Panc1 (cell line): ENCODE measurements around the gene NPIPB6. TPM values are rescaled to one million over a fixed set of nuclear protein-coding genes. Genes with fewer than 3 reads are reported as not detected.

Experiments
- ATAC-seq: fragments of 200-7000 bp; cut with Tn5 transposase; 2 replicates; pipeline ENCODE4 v1.9.1; 2020; ENCODE audit warnings: mild to moderate bottlenecking, moderate library complexity
- BruUV-seq: library from RNA; stranded (reverse); fragments of 400-500 nt; replicated peaks from 2 replicates; lab custom pipeline; 2021; lab: Mats Ljungman, UMichigan
- CTCF ChIA-PET: fragments of 300-600 bp; sonication (Branson Sonifier 250); formaldehyde crosslinking; loops from one replicate; lab custom pipeline; 2022; ENCODE audit warnings: antibody characterized with exemption; lab: Charles Lee
- POLR2A ChIA-PET: fragments of 300-600 bp; sonication (Branson Sonifier 250); formaldehyde crosslinking; loops from one replicate; lab custom pipeline; 2022; ENCODE audit warnings: antibody characterized with exemption; lab: Charles Lee
- DNase-seq: peaks from one replicate; pipeline ENCODE4 v3.0.0-alpha.2; 2010; ENCODE audit warnings: low read depth, low spot score
- H3K27ac ChIP-seq: 2 replicates; pipeline ENCODE4 v1.5.1; 2011; ENCODE audit warnings: mild to moderate bottlenecking, low read length, inconsistent platforms
- H3K27me3 ChIP-seq: fragments of 200-500 bp; sonication (Bioruptor generic); 2 replicates; pipeline ENCODE4 v1.6.0; 2014; ENCODE audit warnings: low read length, inconsistent platforms; ENCODE audit not compliant: control insufficient read depth, insufficient read depth
- H3K36me3 ChIP-seq: fragments of 200-500 bp; sonication (Bioruptor generic); 2 replicates; pipeline ENCODE4 v1.5.1; 2014; ENCODE audit warnings: inconsistent platforms, mild to moderate bottlenecking, low read length, moderate library complexity; ENCODE audit not compliant: control insufficient read depth, insufficient read depth
- H3K4me1 ChIP-seq: 2 replicates; pipeline ENCODE4 v1.5.1; 2011; ENCODE audit warnings: inconsistent platforms, mild to moderate bottlenecking, low read length, moderate library complexity; ENCODE audit not compliant: control insufficient read depth, insufficient read depth
- H3K4me3 ChIP-seq, 2 experiments: 2 replicates each; pipeline ENCODE4 v1.5.1; 2011 to 2012; ENCODE audit warnings: low read depth in 2 of 2, low read length in 2 of 2, mild to moderate bottlenecking in 2 of 2, inconsistent platforms in 1 of 2, moderate library complexity in 1 of 2
- H3K9me3 ChIP-seq: fragments of 200-500 bp; sonication (Bioruptor generic); 2 replicates; pipeline ENCODE4 v1.5.1; 2014; ENCODE audit warnings: low read depth, mild to moderate bottlenecking, inconsistent platforms, low read length, moderate library complexity; ENCODE audit not compliant: control insufficient read depth, insufficient read depth
- POLR2AphosphoS5 ChIP-seq: IDR thresholded peaks from 2 replicates; pipeline ENCODE4 v1.6.1; 2012; ENCODE audit warnings: mild to moderate bottlenecking, low read depth, low read length, moderate library complexity
- REST ChIP-seq, 2 experiments: IDR thresholded peaks; 2 replicates each; pipeline ENCODE4 v1.6.1; 2011 to 2012; ENCODE audit warnings: low read depth in 2 of 2, control low read depth in 1 of 2, low read length in 1 of 2, mild to moderate bottlenecking in 1 of 2, moderate library complexity in 1 of 2; ENCODE audit not compliant: insufficient read depth in 1 of 2
- SIN3A ChIP-seq: IDR thresholded peaks from 2 replicates; pipeline ENCODE4 v1.6.1; 2012; ENCODE audit warnings: low read depth, mild to moderate bottlenecking, low read length, moderate library complexity, borderline replicate concordance; ENCODE audit not compliant: insufficient read depth
- TCF7L2 ChIP-seq: IDR thresholded peaks from 2 replicates; pipeline ENCODE4 v1.6.1; 2011; ENCODE audit warnings: mild to moderate bottlenecking, low read depth, low read length, inconsistent platforms
- in situ Hi-C: cut with HindIII; loops from 2 replicates; pipeline ENCODE4 v1.10.0; 2016; ENCODE audit warnings: low sequenced_read_pairs, low pct_unique_long_range_greater_than_20kb
- intact Hi-C: fragments of 100-400 bp; cut with micrococcal nuclease; formaldehyde crosslinking; loops from one replicate; pipeline ENCODE4 v1.10.0; 2022; ENCODE audit not compliant: unreplicated experiment
- total RNA-seq: library from RNA; stranded (reverse); gene quantifications from one replicate; pipeline ENCODE4 v1.2.1, GENCODE V29; 2021; ENCODE audit not compliant: unreplicated experiment
- TF ChIP-seq, protein P1 (sequence below): fragments of 450-650 bp; IDR thresholded peaks from 2 replicates; pipeline ENCODE4 v1.5.1; 2017; ENCODE audit warnings: mild to moderate bottlenecking

NPIPB6 gene
- total RNA-seq, 1 experiment from 2014 or later = 1.3 TPM

DNA sequence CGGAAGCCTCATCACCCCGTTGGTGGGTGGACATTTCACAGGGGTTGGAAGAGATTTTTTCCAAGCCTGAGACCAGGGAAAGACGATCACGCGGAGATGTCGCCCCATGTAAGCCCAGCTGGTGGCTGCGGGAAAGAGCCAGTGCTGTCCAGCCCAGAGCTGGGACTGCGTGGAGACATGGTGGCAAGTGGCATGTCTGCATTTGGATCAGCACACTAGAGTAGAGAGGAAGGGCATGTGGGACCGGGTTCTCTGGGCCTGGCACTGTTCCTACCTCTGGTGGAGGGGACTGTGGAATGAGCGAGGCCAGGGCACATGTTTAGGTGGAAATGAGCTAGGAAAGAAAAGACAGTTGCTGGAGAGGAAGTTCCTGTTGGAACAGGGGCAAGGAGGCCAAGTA is 51.0 kb downstream of the NPIPB6 start:
- DNase-seq (no peak), ATAC-seq (no peak)
- no peak overlapping the region for H3K4me3 ChIP-seq
- no TSS peak for BruUV-seq
- H3K27me3 ChIP-seq = no peaks in the 10 kb centered on the region
- H3K4me1 ChIP-seq = no peaks in the 10 kb centered on the region
- H3K36me3 ChIP-seq = no peaks in the 10 kb centered on the region
- H3K27ac ChIP-seq = no peak overlapping the region
- ChIA-PET POLR2A (no interaction called here), CTCF (no interaction called here)
- intact Hi-C loops = no loop called here
- in situ Hi-C loops = no loop called here
- no peak for TF ChIP-seq POLR2AphosphoS5
- no peaks in the 10 kb centered on the region for H3K9me3 ChIP-seq

DNA sequence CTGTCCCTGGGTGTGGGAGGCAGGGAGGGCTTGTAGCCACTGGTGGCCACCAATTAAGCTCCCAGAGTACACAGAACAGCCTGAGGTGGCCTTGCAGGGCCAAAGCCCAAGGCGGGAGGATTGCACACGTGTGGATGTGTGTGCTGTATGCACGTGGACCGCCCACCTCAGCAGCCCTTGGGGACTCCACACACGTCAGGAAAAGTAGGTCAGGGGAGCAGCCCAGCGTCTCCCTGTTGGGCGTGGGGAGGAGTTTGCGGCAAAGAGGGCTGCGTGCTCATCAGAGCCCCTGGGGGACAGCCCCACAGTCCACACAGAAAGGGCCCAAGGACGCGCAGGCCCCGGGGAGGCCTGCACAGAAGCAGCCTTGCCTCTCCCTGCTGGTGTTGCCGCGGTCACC is 51.4 kb downstream of the NPIPB6 start:
- Histone ChIP-seq H3K4me1 (no peaks in the 10 kb centered on the region), H3K4me3 (no peak overlapping the region), H3K27me3 (no peaks in the 10 kb centered on the region), H3K36me3 (no peaks in the 10 kb centered on the region), H3K27ac (no peak overlapping the region), H3K9me3 (no peaks in the 10 kb centered on the region)
- in situ Hi-C loops (no loop called here), intact Hi-C loops (no loop called here)
- POLR2A ChIA-PET = no interaction called here
- peak; percentile 46; the same call in 1 of the 2 replicates for ATAC-seq
- BruUV-seq = no TSS peak
- CTCF ChIA-PET = no interaction called here
- TF ChIP-seq REST (IDR thresholded peaks at IDR 0.05; ENCODE audit: insufficient read depth in 1 of 2, low read depth in 2 of 2, low read length in 1 of 2) = no peak
- TF ChIP-seq, protein P1, sequence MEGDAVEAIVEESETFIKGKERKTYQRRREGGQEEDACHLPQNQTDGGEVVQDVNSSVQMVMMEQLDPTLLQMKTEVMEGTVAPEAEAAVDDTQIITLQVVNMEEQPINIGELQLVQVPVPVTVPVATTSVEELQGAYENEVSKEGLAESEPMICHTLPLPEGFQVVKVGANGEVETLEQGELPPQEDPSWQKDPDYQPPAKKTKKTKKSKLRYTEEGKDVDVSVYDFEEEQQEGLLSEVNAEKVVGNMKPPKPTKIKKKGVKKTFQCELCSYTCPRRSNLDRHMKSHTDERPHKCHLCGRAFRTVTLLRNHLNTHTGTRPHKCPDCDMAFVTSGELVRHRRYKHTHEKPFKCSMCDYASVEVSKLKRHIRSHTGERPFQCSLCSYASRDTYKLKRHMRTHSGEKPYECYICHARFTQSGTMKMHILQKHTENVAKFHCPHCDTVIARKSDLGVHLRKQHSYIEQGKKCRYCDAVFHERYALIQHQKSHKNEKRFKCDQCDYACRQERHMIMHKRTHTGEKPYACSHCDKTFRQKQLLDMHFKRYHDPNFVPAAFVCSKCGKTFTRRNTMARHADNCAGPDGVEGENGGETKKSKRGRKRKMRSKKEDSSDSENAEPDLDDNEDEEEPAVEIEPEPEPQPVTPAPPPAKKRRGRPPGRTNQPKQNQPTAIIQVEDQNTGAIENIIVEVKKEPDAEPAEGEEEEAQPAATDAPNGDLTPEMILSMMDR = no peak
- no peak for TF ChIP-seq TCF7L2
- no peak for TF ChIP-seq POLR2AphosphoS5
- TF ChIP-seq SIN3A = no peak
- no peak for DNase-seq

DNA sequence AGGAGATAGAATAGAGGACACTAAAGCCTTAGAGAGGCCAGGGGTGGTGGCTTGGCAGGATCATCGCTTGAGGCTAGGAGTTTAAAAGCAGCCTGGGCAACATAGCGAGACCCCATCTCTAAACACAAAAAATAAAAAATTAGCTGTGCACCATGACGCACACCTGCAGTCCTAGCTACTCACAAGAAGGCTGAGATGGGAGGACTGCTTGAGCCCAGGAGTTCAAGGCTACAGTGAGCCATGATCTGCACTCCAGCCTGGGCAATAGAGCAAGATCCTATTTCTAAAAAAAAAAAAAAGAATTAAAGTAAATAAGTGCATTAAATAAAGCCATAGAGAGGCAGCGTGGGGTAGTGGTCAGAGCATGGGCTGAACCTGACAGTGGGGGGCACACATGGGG is 51.9 kb downstream of the NPIPB6 start:
- Histone ChIP-seq H3K4me3 (no peak overlapping the region), H3K9me3 (no peaks in the 10 kb centered on the region), H3K27ac (no peak overlapping the region), H3K4me1 (no peaks in the 10 kb centered on the region), H3K27me3 (no peaks in the 10 kb centered on the region), H3K36me3 (no peaks in the 10 kb centered on the region)
- DNase-seq (no peak), ATAC-seq (no peak)
- BruUV-seq = no TSS peak
- CTCF ChIA-PET = interaction anchor here (0.6 kb wide), 1 partner anchor 123 kb away, joined by 4 read pairs; no protein-coding TSS in a partner anchor
- in situ Hi-C loops (no loop called here), intact Hi-C loops (no loop called here)
- TF ChIP-seq POLR2AphosphoS5 (no peak), TCF7L2 (no peak), SIN3A (no peak), REST (IDR thresholded peaks at IDR 0.05; ENCODE audit: insufficient read depth in 1 of 2, low read depth in 2 of 2, low read length in 1 of 2) (no peak)
- TF ChIP-seq, protein P1 = no peak
- POLR2A ChIA-PET = interaction anchor here (0.7 kb wide), 1 partner anchor 13 kb away, joined by 5 read pairs; no protein-coding TSS in a partner anchor
